GM12878 (cell line): Measurements from ENCODE around the gene ZDHHC18. TPM values are rescaled to one million over a fixed set of nuclear protein-coding genes. Genes with fewer than 3 reads are reported as not detected.

Source experiments
- ATAC-seq: fragments of 200-7000 bp; cut with Tn5 transposase; 3 replicates; pipeline ENCODE4 v1.9.1; 2020; ENCODE audit warnings: mild to moderate bottlenecking, moderate library complexity
- BruUV-seq: library from RNA; stranded (reverse); fragments of 400-500 nt; replicated peaks from 2 replicates; lab custom pipeline; 2021; lab: Mats Ljungman, UMichigan
- CTCF ChIA-PET: fragments of 300-600 bp; sonication (Branson Sonifier 250); formaldehyde crosslinking; extraction: SDS; loops from one replicate; lab custom pipeline; 2021; ENCODE audit warnings: inconsistent platforms; lab: Yijun Ruan, JAX
- POLR2A ChIA-PET: fragments of 350-600 bp; formaldehyde crosslinking; extraction: SDS; loops from one replicate; lab custom pipeline; 2021; ENCODE audit warnings: inconsistent platforms; lab: Charles Lee
- RAD21 ChIA-PET: fragments of 300-600 bp; sonication (Branson Sonifier 250); formaldehyde crosslinking; loops from one replicate; lab custom pipeline; 2023; ENCODE audit warnings: antibody characterized with exemption; ENCODE audit not compliant: unreplicated experiment; lab: Charles Lee
- SMC1A ChIA-PET: fragments of 300-600 bp; sonication (Branson Sonifier 250); formaldehyde crosslinking; loops from one replicate; lab custom pipeline; 2023; ENCODE audit not compliant: unreplicated experiment, uncharacterized antibody; lab: Charles Lee
- DNase-seq: peaks from one replicate; pipeline ENCODE4 v3.0.0-alpha.2; 2011; ENCODE audit warnings: low read depth, low spot score
- FAIRE-seq: peaks from 3 replicates; lab custom pipeline; 2011; peaks lifted over from hg19 to GRCh38; lab: Jason Lieb, UNC
- H2AFZ ChIP-seq: 2 replicates; pipeline ENCODE4 v1.6.0; 2011; ENCODE audit warnings: low read depth, low read length, control low read depth; ENCODE audit not compliant: control insufficient read depth
- H3K27ac ChIP-seq: 2 replicates; pipeline ENCODE4 v1.5.1; 2011; ENCODE audit warnings: control low read depth; ENCODE audit not compliant: control insufficient read depth, insufficient read depth
- H3K27me3 ChIP-seq, 2 experiments: replicated peaks in 1 of 2; 2 replicates each; pipeline versions ENCODE4 v1.6.0 to v1.6.1; 2011; ENCODE audit warnings: low read length in 1 of 2; ENCODE audit not compliant: control insufficient read depth in 2 of 2, insufficient read depth in 2 of 2
- H3K36me3 ChIP-seq, 2 experiments: 2 replicates each; pipeline ENCODE4 v1.5.1; 2011; ENCODE audit warnings: low read length in 1 of 2; ENCODE audit not compliant: control insufficient read depth in 2 of 2, insufficient read depth in 2 of 2
- H3K4me1 ChIP-seq: 2 replicates; pipeline ENCODE4 v1.6.1; 2011; ENCODE audit warnings: mild to moderate bottlenecking, low read length, moderate library complexity, mixed read lengths; ENCODE audit not compliant: control insufficient read depth, insufficient read depth
- H3K4me2 ChIP-seq: 2 replicates; pipeline ENCODE4 v1.6.0; 2011; ENCODE audit warnings: control low read depth; ENCODE audit not compliant: control insufficient read depth, insufficient read depth
- H3K4me3 ChIP-seq: fragments of 200-600 bp; sonication (generic); 2 replicates; pipeline ENCODE4 v1.5.1; 2016
- H3K79me2 ChIP-seq: 2 replicates; pipeline ENCODE4 v1.6.0; 2011; ENCODE audit warnings: low read length; ENCODE audit not compliant: control insufficient read depth, insufficient read depth
- H3K9ac ChIP-seq: 2 replicates; pipeline ENCODE4 v1.8.0; 2011; ENCODE audit warnings: low read length, control low read depth, mixed read lengths; ENCODE audit not compliant: control insufficient read depth, insufficient read depth
- H3K9me3 ChIP-seq: replicated peaks from 3 replicates; pipeline ENCODE4 v1.5.1; 2011; ENCODE audit warnings: mild to moderate bottlenecking, low read length; ENCODE audit not compliant: control insufficient read depth, insufficient read depth
- H4K20me1 ChIP-seq: 2 replicates; pipeline ENCODE4 v1.6.0; 2011; ENCODE audit not compliant: control insufficient read depth, insufficient read depth
- CBX5 ChIP-seq: sonication (generic); IDR thresholded peaks from 2 replicates; pipeline ENCODE4 v1.6.1; 2016; ENCODE audit warnings: low read depth, moderate library complexity, mild to moderate bottlenecking, inconsistent platforms
- CEBPZ ChIP-seq: fragments of 150-350 bp; IDR thresholded peaks from 2 replicates; pipeline ENCODE4 v1.6.1; 2016; ENCODE audit warnings: low read depth, low read length
- CREB1 ChIP-seq: IDR thresholded peaks from 2 replicates; pipeline ENCODE4 v1.6.1; 2012; ENCODE audit warnings: low read depth, mild to moderate bottlenecking, inconsistent platforms
- E4F1 ChIP-seq: fragments of 450-650 bp; IDR thresholded peaks from 2 replicates; pipeline ENCODE4 v1.6.1; 2018; ENCODE audit warnings: borderline replicate concordance, mild to moderate bottlenecking; ENCODE audit not compliant: partially characterized antibody
- EGR1 ChIP-seq, 2 experiments: IDR thresholded peaks; 1 replicate in 1 of 2; 2 replicates in 1 of 2; pipeline ENCODE4 v1.6.1; 2011 to 2012; ENCODE audit warnings: low read depth in 2 of 2, low read length in 2 of 2, borderline replicate concordance in 1 of 2, mild to moderate bottlenecking in 1 of 2, moderate library complexity in 1 of 2
- LARP7 ChIP-seq: fragments of 450-650 bp; IDR thresholded peaks from 2 replicates; pipeline ENCODE4 v1.6.1; 2017; ENCODE audit warnings: mild to moderate bottlenecking
- MEF2B ChIP-seq: fragments of 450-650 bp; IDR thresholded peaks from 2 replicates; pipeline ENCODE4 v1.6.1; 2018; ENCODE audit warnings: mild to moderate bottlenecking, moderate library complexity; ENCODE audit not compliant: partially characterized antibody, poor library complexity, severe bottlenecking
- NKRF ChIP-seq: fragments of 450-650 bp; conservative IDR thresholded peaks from 2 replicates; pipeline ENCODE4 v1.6.1; 2017; ENCODE audit warnings: mild to moderate bottlenecking, moderate library complexity
- NRF1 ChIP-seq: conservative IDR thresholded peaks from 2 replicates; pipeline ENCODE4 v1.6.1; 2011; ENCODE audit warnings: mild to moderate bottlenecking, low read depth, low read length, improper control_type of control experiment
- POLR2AphosphoS2 ChIP-seq: IDR thresholded peaks from 2 replicates; pipeline ENCODE4 v1.6.1; 2011; ENCODE audit warnings: low read depth, mild to moderate bottlenecking, low read length, improper control_type of control experiment, moderate library complexity
- ZNF207 ChIP-seq: fragments of 450-650 bp; IDR thresholded peaks from 2 replicates; pipeline ENCODE4 v1.6.1; 2014; ENCODE audit warnings: antibody characterized with exemption, mild to moderate bottlenecking, borderline replicate concordance
- WGBS: methylation state at CpG from one replicate; pipeline ENCODE4 v1.1.6; 2016; ENCODE audit warnings: low lambda C conversion rate; ENCODE audit not compliant: insufficient replicate concordance, insufficient coverage; ENCODE audit errors: missing lambda C conversion rate; 5-methylcytosine and 5-hydroxymethylcytosine counted together
- in situ Hi-C: fragments of 300-500 bp; cut with MboI; formaldehyde crosslinking; loops from 9 replicates; pipeline ENCODE4 v1.14.3; 2018; ENCODE audit warnings: mixed read lengths
- intact Hi-C: fragments of 100-400 bp; cut with micrococcal nuclease; formaldehyde crosslinking; loops from one replicate; pipeline ENCODE4 v1.14.2; 2022; ENCODE audit not compliant: unreplicated experiment
- polyA plus RNA-seq, 11 experiments: library from polyadenylated mRNA; depleted of rRNA in 4 of 11; unstranded in 6 of 11; stranded (reverse) in 5 of 11; fragments of >200 nt; fragmentation: Nextera tagmentation in 4 of 11; fragmentation: Illumina TruSeq in 1 of 11; extraction: Ambion mirVana in 4 of 11; extraction: Trizol in 1 of 11; gene quantifications; 1 replicate in 1 of 11; 2 replicates in 10 of 11; pipeline versions ENCODE4 v1.2.1 to v1.2.3, GENCODE V29; 2011 to 2016; ENCODE audit warnings: inconsistent platforms in 2 of 11, missing spikeins in 2 of 11, low read depth in 1 of 11
- total RNA-seq, 4 experiments: library from RNA; depleted of rRNA in 3 of 4; stranded (reverse); fragments of >200 nt in 3 of 4; fragmentation: Illumina TruSeq in 1 of 4; extraction: Trizol in 1 of 4; gene quantifications; 2 replicates each; pipeline versions ENCODE4 v1.2.1 to v1.2.3, GENCODE V29; 2013 to 2021

ZDHHC18 gene
- total and polyA plus RNA-seq, 10 of the 15 experiments (the other 5 are each of a cell fraction or from before 2014, with no cell fraction given): 0.40 to 81.2 (median 21.3) TPM

GRCh38 chr1:26814377-26814776, 12.1 kb upstream of the ZDHHC18 start (continued):
- TF ChIP-seq E4F1 (no peak), NRF1 (no peak), LARP7 (no peak), ZNF207 (no peak), EGR1 (IDR thresholded peaks at IDR 0.05; ENCODE audit: borderline replicate concordance in 1 of 2, low read depth in 2 of 2, low read length in 2 of 2) (no peak), MEF2B (no peak)

- Histone ChIP-seq H3K4me2 (no peak overlapping the region), H4K20me1 (no peaks in the 10 kb centered on the region), H2AFZ (no peak overlapping the region), H3K4me3 (no peak overlapping the region), H3K27me3 (no peaks in the 10 kb centered on the region), H3K9me3 (no peaks in the 10 kb centered on the region), H3K79me2 (no peaks in the 10 kb centered on the region), H3K36me3 (no peaks in the 10 kb centered on the region), H3K9ac (no peak overlapping the region), H3K4me1 (no peaks in the 10 kb centered on the region), H3K27ac (no peak overlapping the region)
- ATAC-seq (no peak), DNase-seq (no peak), FAIRE-seq (no peak)
- WGBS: 65% methylated on average over 3 of the region's 3 CpGs
- RAD21 ChIA-PET: no interaction called here
- SMC1A ChIA-PET: no interaction called here
- no TSS peak for BruUV-seq
- CTCF ChIA-PET: interaction anchor here (1.1 kb wide), 1 partner anchor 213 kb away, joined by 3 read pairs; no protein-coding TSS in a partner anchor
- POLR2A ChIA-PET: no interaction called here
- intact Hi-C loops (no loop called here), in situ Hi-C loops (loop anchor here (5.0 kb wide), 1 partner anchor 62 kb away; no protein-coding TSS in a partner anchor)
- no peak for TF ChIP-seq CEBPZ
- no peak for TF ChIP-seq CREB1
- no peak for TF ChIP-seq POLR2AphosphoS2
- no peak for TF ChIP-seq CBX5
- TF ChIP-seq NKRF: no peak
Observed at GRCh38 chr1:26814893-26815292, 11.6 kb upstream of the ZDHHC18 start.
